HG03342 (cell line): ENCODE results near the gene DKK2.
"Not testable (repeated sequence)": the region's sequence is repeated elsewhere in the genome, so short reads cannot be mapped to it uniquely, and the experiment has no call there.

Experiments
- ATAC-seq: cut with Tn5 transposase; IDR thresholded peaks from one replicate; pipeline ENCODE4 v1.9.1; 2021; ENCODE audit warnings: mild to moderate bottlenecking, moderate library complexity; ENCODE audit not compliant: unreplicated experiment

DKK2 gene

DNA sequence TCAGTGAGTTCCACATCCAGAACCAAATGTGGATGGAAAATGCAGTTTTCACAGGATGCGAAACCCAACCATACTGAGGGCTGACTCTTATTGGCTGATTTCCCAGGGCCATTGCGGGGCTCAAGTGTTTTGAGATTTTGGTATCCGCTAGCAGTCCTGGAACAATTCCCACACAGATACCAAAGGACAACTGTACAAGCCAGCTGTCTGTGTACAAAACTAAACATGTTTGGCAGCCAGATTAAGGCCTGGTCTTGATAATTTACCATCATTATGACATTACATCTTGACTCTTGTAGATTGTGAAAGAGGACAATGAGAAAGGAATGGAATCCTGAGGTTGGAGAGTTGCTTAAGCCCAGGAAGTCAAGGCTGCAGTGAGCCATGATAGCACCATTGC lies 121.9 kb downstream of the DKK2 start:
- no peak for ATAC-seq

DNA sequence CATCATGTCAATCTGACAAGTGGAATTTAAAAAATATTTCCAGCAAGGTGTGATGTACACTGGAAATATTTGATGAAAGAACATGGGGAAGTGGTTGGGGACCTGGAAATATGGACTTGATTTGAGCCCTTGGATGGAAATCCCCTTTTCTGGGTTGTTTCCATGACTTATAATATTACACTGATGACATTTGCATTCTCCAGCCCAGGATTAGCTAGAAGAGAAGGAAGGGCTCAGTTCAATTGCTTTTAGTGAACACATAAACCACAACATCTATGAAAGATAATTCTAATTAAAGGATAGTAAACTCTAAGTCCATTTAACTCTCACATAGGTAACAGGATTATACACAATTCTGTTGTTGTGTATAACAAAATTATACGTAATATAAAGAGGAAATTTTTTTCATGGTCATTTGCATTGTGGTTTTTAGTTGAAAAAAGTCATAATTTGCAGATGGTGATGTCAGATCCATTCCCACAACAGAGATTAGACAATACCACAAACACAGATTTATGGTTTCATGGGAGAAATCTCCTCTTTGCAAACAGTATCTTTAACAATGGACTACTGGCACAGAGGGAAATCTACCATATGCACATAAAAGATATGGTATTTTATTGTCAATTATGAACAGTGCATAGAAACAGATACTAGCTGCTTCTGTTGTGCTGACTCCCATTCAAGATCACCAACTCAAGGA lies 126.5 kb downstream of the DKK2 start:
- ATAC-seq, result no peak

DNA sequence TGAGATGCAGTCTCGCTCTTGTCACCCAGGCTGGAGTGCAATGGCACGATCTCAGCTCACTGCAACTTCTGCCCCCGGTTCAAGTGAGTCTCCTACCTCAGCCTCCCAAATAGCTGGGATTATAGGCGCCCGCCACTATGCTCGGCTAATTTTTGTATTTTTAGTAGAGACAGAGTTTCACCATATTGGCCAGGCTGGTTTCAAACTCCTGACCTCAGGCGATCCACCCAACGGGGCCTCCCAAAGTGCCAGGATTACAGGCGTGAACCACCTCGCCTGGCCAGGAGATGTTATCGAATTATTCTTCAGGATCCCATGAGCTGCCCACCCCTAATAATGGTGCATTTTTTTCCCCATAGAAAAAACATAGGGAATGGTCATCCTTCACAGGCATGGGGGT lies 128.1 kb downstream of the DKK2 start:
- ATAC-seq, result not testable (repeated sequence)

DNA sequence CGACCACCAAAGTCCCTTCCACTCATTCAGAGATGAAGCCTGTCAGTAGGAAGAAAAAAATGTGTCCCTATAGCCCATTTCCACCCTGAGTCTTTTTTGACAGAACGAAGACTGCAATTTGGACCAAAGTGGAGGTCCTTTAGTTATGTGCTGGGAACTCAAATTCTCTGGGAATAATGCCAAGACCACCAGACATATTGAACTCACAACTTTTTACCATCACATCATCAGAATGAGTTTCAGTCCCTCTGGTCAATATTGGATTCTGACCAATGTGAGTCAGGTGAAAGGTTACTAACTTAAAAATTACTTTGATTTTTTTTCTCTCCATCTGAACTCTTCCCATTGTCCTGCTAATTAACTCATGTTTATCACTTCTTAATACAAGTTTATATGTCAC lies 128.9 kb downstream of the DKK2 start:
- no peak for ATAC-seq

DNA sequence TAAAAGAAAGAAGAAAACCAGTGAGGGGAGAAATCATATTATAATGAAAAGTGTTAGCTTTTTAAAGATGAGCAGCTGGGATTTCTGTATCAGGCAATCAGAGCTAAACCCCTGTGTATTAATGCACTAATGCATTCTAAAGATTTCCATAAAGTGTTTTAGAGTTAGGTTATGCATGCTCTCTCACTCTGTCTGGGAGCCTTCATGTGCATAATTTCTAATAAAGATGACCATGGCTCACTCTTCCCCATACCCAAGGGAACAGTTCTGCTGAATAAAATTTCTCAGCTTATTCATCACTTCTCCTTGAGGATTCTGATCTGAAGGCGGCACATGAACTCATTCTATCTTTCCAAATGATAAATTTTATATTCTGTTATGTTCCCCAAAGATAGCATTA lies 129.4 kb downstream of the DKK2 start:
- no peak for ATAC-seq

DNA sequence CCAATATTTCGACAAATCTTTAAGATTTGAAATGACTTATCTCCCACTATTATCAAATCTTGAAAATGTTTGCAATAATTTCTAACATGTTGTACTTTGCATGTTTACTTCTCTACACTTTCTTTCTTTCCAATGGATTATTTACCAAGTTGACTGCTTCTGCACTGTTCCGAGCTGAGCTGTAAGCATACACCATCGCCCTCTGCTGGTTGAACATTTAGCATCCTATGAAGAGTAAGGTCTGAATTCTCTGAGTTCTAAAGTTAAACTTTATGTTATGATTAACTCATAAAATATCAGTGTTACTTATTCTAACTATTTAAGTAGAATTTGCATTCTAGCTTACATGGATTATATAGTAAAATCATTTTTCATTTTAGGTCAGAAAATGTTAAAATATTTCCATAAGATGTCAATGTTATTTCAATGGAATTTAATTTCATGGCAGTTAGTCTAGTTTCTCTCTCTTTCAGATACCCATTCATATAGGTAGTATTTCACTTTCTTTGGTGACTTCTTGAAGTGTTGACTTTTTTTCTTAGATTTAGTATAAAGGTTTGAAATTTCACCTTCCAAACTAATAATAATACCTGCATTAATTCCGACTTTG lies 137.4 kb downstream of the DKK2 start:
- peak; percentile 91 for ATAC-seq

DNA sequence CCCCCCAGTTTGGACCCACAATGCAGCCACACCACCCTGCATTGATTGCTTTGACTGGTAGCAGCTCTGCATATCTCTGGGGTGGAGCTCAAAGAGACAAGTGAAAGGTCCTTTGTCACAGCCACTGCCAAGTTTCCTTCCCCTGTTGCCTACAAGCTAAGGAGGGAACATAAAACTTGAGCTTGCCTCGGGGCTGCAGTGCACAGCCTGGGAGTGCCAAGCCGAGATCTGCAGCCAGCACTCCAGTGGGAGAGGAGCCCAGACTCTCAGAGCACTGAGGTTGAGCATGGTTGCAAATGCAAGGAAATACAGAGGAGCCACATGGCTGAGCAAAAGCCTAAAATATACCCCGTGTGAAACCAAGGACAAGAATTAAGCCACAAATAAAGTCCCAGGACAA lies 142.2 kb downstream of the DKK2 start:
- ATAC-seq, result no peak

DNA sequence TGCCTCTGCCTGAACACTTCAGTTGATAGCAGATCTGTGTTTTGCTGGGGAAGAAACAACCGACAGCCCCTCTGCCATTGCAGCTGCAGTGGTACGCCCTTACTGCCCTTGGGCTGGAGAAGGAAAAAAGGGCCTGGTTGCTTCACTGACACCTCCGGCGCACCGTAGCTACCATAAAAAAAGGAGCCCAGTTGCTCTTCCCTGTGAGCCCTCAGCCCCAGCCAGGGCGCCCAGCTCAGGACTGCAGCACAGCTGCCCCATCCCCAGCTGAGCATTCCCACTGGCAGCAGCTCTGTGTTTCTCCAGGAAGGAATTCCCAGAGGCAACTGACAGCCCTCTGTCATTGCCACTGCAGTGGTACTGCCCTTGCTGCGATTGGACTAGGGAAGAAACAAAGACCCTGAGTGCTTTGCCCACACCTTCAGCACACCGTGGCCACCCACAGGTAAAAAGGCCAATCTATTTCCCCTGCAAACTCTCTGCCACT lies 142.7 kb downstream of the DKK2 start:
- no peak for ATAC-seq

DNA sequence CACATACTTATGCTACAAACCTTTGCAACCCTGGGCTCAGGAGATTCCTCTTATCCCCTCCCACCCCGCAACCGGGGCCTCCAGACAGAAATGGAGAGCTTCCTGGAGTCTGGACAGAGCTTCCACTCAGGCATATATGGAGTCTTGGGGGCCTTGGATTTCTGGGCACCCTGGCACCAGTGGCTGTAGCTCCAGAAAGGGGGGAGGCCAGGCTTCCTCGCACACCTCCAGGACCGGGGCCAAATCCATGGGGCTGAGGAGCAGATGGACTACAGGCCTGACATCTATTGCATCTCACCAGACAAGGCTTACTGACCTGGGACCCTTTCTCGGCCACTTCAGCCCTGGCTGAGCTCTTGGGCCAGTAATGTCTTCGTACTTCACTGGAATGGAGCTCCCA lies 143.3 kb downstream of the DKK2 start:
- ATAC-seq, result no peak

DNA sequence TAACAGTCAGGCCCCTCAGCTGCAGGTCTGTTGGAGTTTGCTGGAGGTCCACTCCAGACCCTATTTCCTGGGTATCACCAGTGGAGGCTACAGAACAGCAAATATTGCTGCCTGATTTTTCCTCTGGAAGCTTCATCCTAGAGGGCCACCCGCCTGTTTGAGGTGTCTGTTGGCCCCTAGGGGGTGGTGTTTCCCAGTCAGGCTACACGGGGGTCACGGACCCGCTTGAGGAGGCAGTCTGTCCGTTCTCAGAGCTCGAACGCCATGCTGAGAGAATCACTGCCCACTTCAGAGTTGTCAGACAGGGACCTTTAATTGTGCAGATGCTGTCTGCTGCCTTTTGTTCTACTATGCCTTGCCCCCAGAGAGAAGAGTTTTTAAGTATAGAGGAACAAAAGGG lies 160.8 kb downstream of the DKK2 start:
- no peak for ATAC-seq
